GM10266 (cell line): ENCODE measurements around the gene CTAGE1.

Experiments
- DNase-seq: peaks from one replicate; pipeline ENCODE4 v3.0.0; 2012; ENCODE audit errors: extremely low spot score
- CTCF ChIP-seq: IDR thresholded peaks from 2 replicates; pipeline ENCODE4 v1.5.1; 2012; ENCODE audit warnings: mild to moderate bottlenecking, low read depth; ENCODE audit not compliant: control insufficient read depth, insufficient read depth; ENCODE audit errors: missing control alignments

CTAGE1 gene

GRCh38 chr18:22433956-22434355, 16.2 kb upstream of the CTAGE1 start:
- no peak for TF ChIP-seq CTCF
- no peak for DNase-seq

GRCh38 chr18:22432657-22433137, 15.0 kb upstream of the CTAGE1 start:
- no peak for DNase-seq
- no peak for TF ChIP-seq CTCF

- no peak for TF ChIP-seq CTCF
- no peak for DNase-seq
Measured at GRCh38 chr18:22429564-22429963, 11.8 kb upstream of the CTAGE1 start.

GRCh38 chr18:22428672-22429071, 11.0 kb upstream of the CTAGE1 start:
- no peak for TF ChIP-seq CTCF
- no peak for DNase-seq

- no peak for TF ChIP-seq CTCF
- DNase-seq: no peak
Measured at GRCh38 chr18:22427822-22428549, 10.3 kb upstream of the CTAGE1 start.

GRCh38 chr18:22424565-22424963, 6.8 kb upstream of the CTAGE1 start:
- no peak for TF ChIP-seq CTCF
- no peak for DNase-seq

GRCh38 chr18:22423878-22424564, 6.3 kb upstream of the CTAGE1 start:
- no peak for DNase-seq
- no peak for TF ChIP-seq CTCF
